A549 (cell line): Measurements from ENCODE around the gene RERE. TPM values are rescaled to one million over a fixed set of nuclear protein-coding genes. Genes with fewer than 3 reads are reported as not detected.

Experiments
- ATAC-seq, 2 experiments: fragments of 200-7000 bp in 1 of 2; fragments of >200 bp in 1 of 2; cut with Nextera tagmentation in 1 of 2; cut with Tn5 transposase in 1 of 2; 3 replicates each; pipeline versions ENCODE4 v1.8.0 to v1.9.1; 2018 to 2020; ENCODE audit warnings: mild to moderate bottlenecking in 1 of 2, moderate library complexity in 1 of 2
- CTCF ChIA-PET: fragments of 300-600 bp; sonication (Branson Sonifier 250); formaldehyde crosslinking; extraction: SDS; loops from one replicate; lab custom pipeline; 2021; ENCODE audit warnings: antibody characterized with exemption, inconsistent platforms; lab: Yijun Ruan, JAX
- POLR2A ChIA-PET: fragments of 350-600 bp; formaldehyde crosslinking; extraction: SDS; loops from one replicate; lab custom pipeline; 2021; ENCODE audit warnings: antibody characterized with exemption, inconsistent platforms; lab: Yijun Ruan, JAX
- DNase-seq, 2 experiments: peaks; one replicate each; pipeline versions ENCODE4 v3.0.0 to v3.0.0-alpha.2; 2011 to 2016; ENCODE audit warnings: low read depth in 1 of 2, low spot score in 1 of 2
- FAIRE-seq: peaks from 2 replicates; lab custom pipeline; 2011; peaks lifted over from hg19 to GRCh38; lab: Jason Lieb, UNC
- H3K27ac ChIP-seq, 2 experiments: fragments of >200 bp; sonication (Bioruptor Twin); formaldehyde crosslinking; 3 replicates each; pipeline ENCODE4 v1.5.1; 2016 to 2017
- H3K4me1 ChIP-seq: fragments of >200 bp; sonication (Bioruptor Twin); formaldehyde crosslinking; 3 replicates; pipeline ENCODE4 v1.6.1; 2016
- H3K4me2 ChIP-seq: fragments of >200 bp; sonication (Bioruptor Twin); formaldehyde crosslinking; 3 replicates; pipeline ENCODE4 v1.6.1; 2016
- H3K4me3 ChIP-seq: fragments of >200 bp; sonication (Bioruptor Twin); formaldehyde crosslinking; 3 replicates; pipeline ENCODE4 v1.5.1; 2016
- H3K9me3 ChIP-seq: fragments of >200 bp; sonication (Bioruptor Twin); formaldehyde crosslinking; 3 replicates; pipeline ENCODE4 v1.6.1; 2016
- BCL3 ChIP-seq: fragments of >200 bp; sonication (Bioruptor Twin); formaldehyde crosslinking; IDR thresholded peaks from 3 replicates; pipeline ENCODE4 v1.6.1; 2016
- CEBPB ChIP-seq, 2 experiments: fragments of >200 bp in 1 of 2; sonication (Bioruptor Twin) in 1 of 2; formaldehyde crosslinking in 1 of 2; IDR thresholded peaks; 2 replicates each; pipeline ENCODE4 v1.6.1; 2012 to 2016
- CHD4 ChIP-seq: fragments of 200-600 bp; sonication (generic); IDR thresholded peaks from 2 replicates; pipeline ENCODE4 v1.6.1; 2016; ENCODE audit warnings: antibody characterized with exemption, mild to moderate bottlenecking, borderline replicate concordance
- FOSL2 ChIP-seq, 2 experiments: fragments of 450-650 bp in 1 of 2; fragments of >200 bp in 1 of 2; sonication (Bioruptor Twin) in 1 of 2; formaldehyde crosslinking; IDR thresholded peaks; 2 replicates each; pipeline versions ENCODE4 v1.5.0 to v1.6.1; 2016 to 2020; ENCODE audit warnings: mild to moderate bottlenecking in 1 of 2, moderate library complexity in 1 of 2
- HOXA7 ChIP-seq: fragments of 250-450 bp; sonication (Bioruptor Pico); IDR thresholded peaks from 2 replicates; pipeline ENCODE4 v1.5.0; 2020; ENCODE audit warnings: mild to moderate bottlenecking, moderate library complexity
- JUN ChIP-seq, 2 experiments: fragments of >200 bp; sonication (Bioruptor Twin); formaldehyde crosslinking; IDR thresholded peaks; 2 replicates in 1 of 2; 3 replicates in 1 of 2; pipeline ENCODE4 v1.6.1; 2016 to 2017
- KDM5A ChIP-seq: fragments of 200-600 bp; sonication (generic); IDR thresholded peaks from 2 replicates; pipeline ENCODE4 v1.6.1; 2016; ENCODE audit warnings: antibody characterized with exemption, mild to moderate bottlenecking
- MYC ChIP-seq: IDR thresholded peaks from 2 replicates; pipeline ENCODE4 v1.6.1; 2012; ENCODE audit warnings: mild to moderate bottlenecking, inconsistent platforms, low read length, improper control_type of control experiment, borderline replicate concordance
- PHF8 ChIP-seq: fragments of 200-600 bp; sonication (generic); IDR thresholded peaks from 2 replicates; pipeline ENCODE4 v1.6.1; 2016; ENCODE audit warnings: low read depth, mild to moderate bottlenecking, antibody characterized with exemption, moderate library complexity, borderline replicate concordance
- POLR2A ChIP-seq: IDR thresholded peaks from 2 replicates; pipeline ENCODE4 v1.6.1; 2012; ENCODE audit warnings: mild to moderate bottlenecking, low read length
- POLR2AphosphoS2 ChIP-seq: conservative IDR thresholded peaks from 2 replicates; pipeline ENCODE4 v1.6.1; 2012; ENCODE audit warnings: low read length, improper control_type of control experiment, inconsistent platforms
- RARB ChIP-seq: fragments of 250-450 bp; sonication (Bioruptor Pico); IDR thresholded peaks from 2 replicates; pipeline ENCODE4 v1.8.0; 2021; ENCODE audit warnings: mild to moderate bottlenecking, moderate library complexity
- SREBF2 ChIP-seq: fragments of 450-650 bp; IDR thresholded peaks from 2 replicates; pipeline ENCODE4 v1.6.1; 2014; ENCODE audit warnings: mild to moderate bottlenecking, moderate library complexity
- TFCP2L1 ChIP-seq: fragments of 250-450 bp; sonication (Bioruptor Pico); IDR thresholded peaks from 2 replicates; pipeline ENCODE4 v1.5.0; 2021; ENCODE audit warnings: mild to moderate bottlenecking
- WGBS: methylation state at CpG from one replicate; pipeline ENCODE4 v1.1.6; 2017; ENCODE audit errors: missing lambda C conversion rate; 5-methylcytosine and 5-hydroxymethylcytosine counted together
- polyA minus RNA-seq: library from RNA; depleted of rRNA, polyadenylated mRNA; stranded (reverse); fragments of >200 nt; gene quantifications from 2 replicates; pipeline ENCODE4 v1.2.3, GENCODE V29; 2011; rRNA and poly(A)+ RNA removed
- polyA plus RNA-seq, 4 experiments: library from polyadenylated mRNA; depleted of rRNA in 3 of 4; stranded (reverse); fragments of >200 nt; fragmentation: RNase III in 1 of 4; extraction: RNeasy Plus Mini Kit Qiagen cat#74134 plus additional on column Dnase treatment in 1 of 4; gene quantifications; 2 replicates in 3 of 4; 3 replicates in 1 of 4; pipeline ENCODE4 v1.2.3, GENCODE V29; 2011 to 2017

Gene RERE
- polyA plus RNA-seq (2011; rRNA removed) (12.6 and 36.8 TPM in 2 replicates), polyA plus RNA-seq (2017; fragmentation: RNase III; extraction: RNeasy Plus Mini Kit Qiagen cat#74134 plus additional on column Dnase treatment) (22.0 to 28.6 TPM (median 27.9 TPM) in 3 replicates), polyA minus RNA-seq (74.2 and 81.5 TPM in 2 replicates)
- polyA plus RNA-seq (2012; cell fraction: cytosol; rRNA removed) = 8.3 and 8.5 TPM in 2 replicates
- polyA plus RNA-seq (2012; cell fraction: nucleus; rRNA removed) = 10.2 and 20.1 TPM in 2 replicates

- peak; percentile 97 to 98 for ATAC-seq
- Histone ChIP-seq H3K4me2 (peak within 1 kb of the TSS; percentile 100), H3K4me3 (peak within 1 kb of the TSS; percentile 100), H3K4me1 (peaks cover 39% of the 10 kb centered on the region), H3K27ac (peak within 1 kb of the TSS; percentile 93 to 99), H3K9me3 (no peaks in the 10 kb centered on the region)
- POLR2A ChIA-PET = interaction anchor here (0.5 to 1.0 kb wide), 9 partner anchors 8 to 877 kb away, joined by 3 to 7 read pairs (median 4); partner anchors contain the start of gene TNFRSF9
- no peak for FAIRE-seq
- under 1% methylated on average over 47 of the region's 82 CpGs for WGBS
- peak; percentile 91 to 94 for DNase-seq
- CTCF ChIA-PET = interaction anchor here (0.5 to 0.6 kb wide), 2 partner anchors 31 to 101 kb away, joined by 3 read pairs; no protein-coding TSS in a partner anchor
- TF ChIP-seq CHD4 (no peak), POLR2A (peak; percentile 78), TFCP2L1 (no peak), FOSL2 (IDR thresholded peaks at IDR 0.05) (no peak), FOSL2 (CRISPR knock-in tag; IDR thresholded peaks at IDR 0.05) (no peak), POLR2AphosphoS2 (no peak), CEBPB (IDR thresholded peaks at IDR 0.05) (peak in 1 of 2 experiments; percentile 5; a peak in 1 of 4 replicates), KDM5A (no peak), PHF8 (peak; percentile 80; the same call in 1 of the 2 replicates), BCL3 (peak; percentile 68; the same call in 2 of the 3 replicates), JUN (IDR thresholded peaks at IDR 0.05) (peak in 1 of 2 experiments; percentile 65; a peak in 4 of 5 replicates)
These were observed at the start of gene RERE for GRCh38 chr1:8817412-8818324. Gene RERE, minus strand, starts transcription at chr1:8817640.

- Histone ChIP-seq H3K4me1 (peaks cover 98% of the 10 kb centered on the region), H3K4me2 (peak overlapping the region; percentile 21; the same call in 1 of the 3 replicates), H3K27ac (peak overlapping the region in 1 of 2 experiments; percentile 99; a peak in 3 of 6 replicates), H3K4me3 (no peak overlapping the region), H3K9me3 (no peaks in the 10 kb centered on the region)
- ChIA-PET CTCF (interaction anchor here (0.9 to 5.1 kb wide), 5 partner anchors 18 to 138 kb away, joined by 3 to 24 read pairs (median 4); no protein-coding TSS in a partner anchor), POLR2A (interaction anchor here (1.1 to 4.6 kb wide), 5 partner anchors 9 to 18 kb away, joined by 3 to 20 read pairs (median 4); partner anchors contain the start of gene ENO1)
- WGBS = 78% methylated on average over 10 of the region's 11 CpGs
- no peak for ATAC-seq
- DNase-seq = no peak
- TF ChIP-seq HOXA7 (CRISPR knock-in tag) = peak; percentile 57; the same call in 1 of the 2 replicates
- TF ChIP-seq TFCP2L1 = peak; percentile 11; the same call in 1 of the 2 replicates
- no peak for TF ChIP-seq SREBF2
- no peak for FAIRE-seq
These were observed 49.5 kb upstream of the RERE start for GRCh38 chr1:8866792-8867415.

GRCh38 chr1:8866173-8866791 is 48.8 kb upstream of the RERE start:
- Histone ChIP-seq H3K27ac (peak overlapping the region in 1 of 2 experiments; percentile 99; a peak in 3 of 6 replicates), H3K4me1 (peaks cover 98% of the 10 kb centered on the region), H3K4me3 (no peak overlapping the region), H3K9me3 (no peaks in the 10 kb centered on the region), H3K4me2 (peak overlapping the region; percentile 21; the same call in 1 of the 3 replicates)
- no peak for DNase-seq
- no peak for FAIRE-seq
- ChIA-PET CTCF (interaction anchor here (0.9 to 5.1 kb wide), 6 partner anchors 11 to 123 kb away, joined by 3 to 24 read pairs (median 4); no protein-coding TSS in a partner anchor), POLR2A (interaction anchor here (0.6 to 4.6 kb wide), 5 partner anchors 9 to 137 kb away, joined by 3 to 20 read pairs (median 4); partner anchors contain the start of gene ENO1)
- TF ChIP-seq JUN (IDR thresholded peaks at IDR 0.05) (peak in 1 of 2 experiments; percentile 17; a peak in 1 of 5 replicates), MYC (no peak), POLR2AphosphoS2 (peak; percentile 67; the same call in 1 of the 2 replicates), RARB (CRISPR knock-in tag) (0 out of 2 replicates have a peak, but pooled peaks have one; percentile 31)
- peak in 1 of 2 experiments; percentile 8; a peak in 3 of 6 replicates for ATAC-seq
- WGBS = 87% methylated on average over 9 of the region's 10 CpGs
